Upper lobe of right lung (tissue), 1 donor: ENCODE data around the gene CDCP1. TPM values are rescaled to one million over a fixed set of nuclear protein-coding genes. Genes with fewer than 3 reads are reported as not detected.

Experiments used
- ATAC-seq: fragments of 200-7000 bp; cut with Tn5 transposase; one replicate; pipeline ENCODE4 v1.9.1; 2020; ENCODE audit warnings: mild to moderate bottlenecking, moderate library complexity
- DNase-seq: peaks from one replicate; pipeline ENCODE4 v3.0.0-alpha.2; 2020
- H3K27ac ChIP-seq: fragments of 200-600 bp; one replicate; pipeline ENCODE4 v1.8.0; 2022
- H3K27me3 ChIP-seq: fragments of 200-600 bp; one replicate; pipeline ENCODE4 v1.8.0; 2022; ENCODE audit warnings: mild to moderate bottlenecking
- H3K36me3 ChIP-seq: fragments of 200-600 bp; one replicate; pipeline ENCODE4 v1.8.0; 2022
- H3K4me1 ChIP-seq: fragments of 200-600 bp; one replicate; pipeline ENCODE4 v1.8.0; 2022
- H3K4me3 ChIP-seq: fragments of 200-600 bp; one replicate; pipeline ENCODE4 v1.8.0; 2022; ENCODE audit warnings: mild to moderate bottlenecking
- H3K9me3 ChIP-seq: fragments of 200-600 bp; one replicate; pipeline ENCODE4 v1.8.0; 2022
- CTCF ChIP-seq: fragments of 200-600 bp; IDR thresholded peaks from one replicate; pipeline ENCODE4 v1.8.0; 2022; ENCODE audit warnings: antibody characterized with exemption
- intact Hi-C: fragments of 100-400 bp; cut with DNase I; formaldehyde crosslinking; loops from one replicate; pipeline ENCODE4 v1.11.0; 2022
- total RNA-seq: library from RNA; stranded (reverse); fragmentation: NEBNext Ultra II Directional; extraction: Animal tissue kit (Norgen Biotek cat#: 25700); gene quantifications from one replicate; pipeline ENCODE4 v1.2.1, GENCODE V29; 2021
- donor health status: DM: no; HTN: yes; CAD: no; lungs with severe emphysema.

CDCP1 gene
- total RNA-seq, 1 donor from 2014 or later, result 19.1 TPM

- Histone ChIP-seq H3K4me3 (no peak overlapping the region), H3K27me3 (peaks cover 3% of the 10 kb centered on the region), H3K27ac (no peak overlapping the region), H3K36me3 (no peaks in the 10 kb centered on the region), H3K9me3 (no peaks in the 10 kb centered on the region), H3K4me1 (peaks cover 20% of the 10 kb centered on the region)
- ATAC-seq, result peak; percentile 6
- no peak for TF ChIP-seq CTCF
- no peak for DNase-seq
- intact Hi-C loops, result no loop called here
Measured at GRCh38 chr3:45139372-45140140, 6.6 kb downstream of the CDCP1 start.

DNA sequence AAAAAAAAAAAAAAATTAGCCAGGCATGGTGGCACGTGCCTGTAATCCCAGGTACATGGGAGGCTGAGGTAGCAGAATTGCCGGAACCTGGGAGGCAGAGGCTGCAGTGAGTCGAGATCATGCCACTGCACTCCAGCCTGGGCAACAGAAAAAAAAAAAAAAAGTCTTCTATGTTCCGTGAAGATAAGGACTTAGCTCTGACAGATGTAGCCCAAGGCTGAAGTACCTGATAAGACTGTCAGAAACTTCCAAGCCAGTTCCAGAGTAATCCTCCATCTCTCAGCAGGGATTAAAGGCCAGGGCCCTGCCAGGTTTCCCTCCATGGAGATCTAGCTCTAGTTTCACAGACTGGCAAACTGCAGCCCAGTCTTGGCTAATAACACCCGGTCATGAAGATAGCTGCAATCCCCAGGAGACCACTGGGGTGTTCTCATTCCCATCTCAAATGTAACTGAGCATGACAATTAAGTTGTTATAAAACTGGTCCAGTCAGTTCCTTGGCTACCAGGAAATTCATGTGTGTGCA is 8.5 kb downstream of the CDCP1 start:
- ATAC-seq, result no peak
- H3K27ac ChIP-seq, result no peak overlapping the region
- no peaks in the 10 kb centered on the region for H3K27me3 ChIP-seq
- peaks cover 20% of the 10 kb centered on the region for H3K4me1 ChIP-seq
- no peak for DNase-seq
- H3K36me3 ChIP-seq, result no peaks in the 10 kb centered on the region
- H3K4me3 ChIP-seq, result no peak overlapping the region
- TF ChIP-seq CTCF, result no peak
- intact Hi-C loops, result no loop called here
- H3K9me3 ChIP-seq, result no peaks in the 10 kb centered on the region

DNA sequence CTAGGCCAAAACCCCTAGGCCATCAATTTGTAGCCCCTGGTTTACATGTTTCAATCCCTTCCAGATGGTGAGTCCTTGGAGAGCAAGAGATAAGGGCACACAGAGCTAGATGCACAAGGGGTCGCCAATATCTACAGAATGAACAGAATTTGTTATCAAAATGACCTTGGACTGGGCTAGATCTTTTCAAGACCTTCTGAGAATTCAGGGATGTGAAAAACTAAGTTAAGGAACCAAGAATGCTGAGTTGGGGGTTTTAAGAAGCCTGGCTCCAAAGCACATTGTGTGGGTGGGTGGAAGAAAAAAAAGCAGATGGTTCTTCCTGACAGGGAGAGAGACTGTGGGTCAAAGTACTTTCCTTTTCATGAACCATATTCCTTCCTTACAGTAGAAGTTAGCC is 10.2 kb downstream of the CDCP1 start:
- H3K27me3 ChIP-seq, result no peaks in the 10 kb centered on the region
- DNase-seq, result no peak
- H3K9me3 ChIP-seq, result no peaks in the 10 kb centered on the region
- peak; percentile 61 for ATAC-seq
- TF ChIP-seq CTCF, result no peak
- peaks cover 20% of the 10 kb centered on the region for H3K4me1 ChIP-seq
- no peak overlapping the region for H3K4me3 ChIP-seq
- no peaks in the 10 kb centered on the region for H3K36me3 ChIP-seq
- no peak overlapping the region for H3K27ac ChIP-seq
- intact Hi-C loops, result no loop called here

GRCh38 chr3:45134758-45135521 is 11.2 kb downstream of the CDCP1 start:
- Histone ChIP-seq H3K36me3 (no peaks in the 10 kb centered on the region), H3K27me3 (no peaks in the 10 kb centered on the region), H3K4me3 (no peak overlapping the region), H3K9me3 (no peaks in the 10 kb centered on the region), H3K27ac (no peak overlapping the region), H3K4me1 (peaks cover 20% of the 10 kb centered on the region)
- DNase-seq (no peak), ATAC-seq (no peak)
- intact Hi-C loops, result no loop called here
- no peak for TF ChIP-seq CTCF

GRCh38 chr3:45132568-45133211 is 13.5 kb downstream of the CDCP1 start:
- H3K36me3 ChIP-seq, result no peaks in the 10 kb centered on the region
- H3K4me3 ChIP-seq, result no peak overlapping the region
- H3K27ac ChIP-seq, result no peak overlapping the region
- H3K4me1 ChIP-seq, result no peaks in the 10 kb centered on the region
- H3K27me3 ChIP-seq, result no peaks in the 10 kb centered on the region
- H3K9me3 ChIP-seq, result no peaks in the 10 kb centered on the region
- intact Hi-C loops, result no loop called here
- DNase-seq, result no peak
- ATAC-seq, result no peak
- TF ChIP-seq CTCF, result no peak
